SK-N-MC (cell line): ENCODE results near the gene FUCA1.

Source experiments
- DNase-seq: peaks from one replicate; pipeline ENCODE4 v3.0.0-alpha.2; 2011; ENCODE audit warnings: low read depth, low spot score
- H3K27ac ChIP-seq: fragments of 200-600 bp; sonication (generic); 2 replicates; pipeline ENCODE4 v1.5.1; 2016; ENCODE audit warnings: mixed run types
- H3K36me3 ChIP-seq: fragments of 200-600 bp; sonication (generic); 2 replicates; pipeline ENCODE4 v1.6.1; 2017; ENCODE audit warnings: antibody characterized with exemption, low read length, mixed read lengths; ENCODE audit not compliant: insufficient read depth
- H3K4me3 ChIP-seq: fragments of 200-600 bp; sonication (generic); 2 replicates; pipeline ENCODE4 v1.5.1; 2016
- H3K9ac ChIP-seq: fragments of 200-600 bp; sonication (generic); 2 replicates; pipeline ENCODE4 v1.8.0; 2017; ENCODE audit warnings: mixed run types, mixed read lengths; ENCODE audit not compliant: insufficient read length
- H3K9me3 ChIP-seq: fragments of 200-600 bp; sonication (generic); 2 replicates; pipeline ENCODE4 v1.6.1; 2017; ENCODE audit warnings: low read depth, mild to moderate bottlenecking, antibody characterized with exemption, low read length, moderate library complexity, mixed read lengths
- EZH2 ChIP-seq: fragments of 200-600 bp; sonication (generic); IDR thresholded peaks from one replicate; pipeline ENCODE4 v1.6.1; 2017; ENCODE audit warnings: antibody characterized with exemption
- FOXP2 ChIP-seq: optimal IDR thresholded peaks from 2 replicates; pipeline ENCODE3; 2011; ENCODE audit warnings: mild to moderate bottlenecking, moderate library complexity; ENCODE audit not compliant: insufficient read depth; ENCODE audit errors: extremely low read length, control extremely low read depth
- POLR2AphosphoS5 ChIP-seq: IDR thresholded peaks from 2 replicates; pipeline ENCODE4 v1.6.1; 2012; ENCODE audit warnings: mild to moderate bottlenecking, low read depth, low read length, borderline replicate concordance

FUCA1 gene

GRCh38 chr1:23823767-23824166 lies 44.3 kb downstream of the FUCA1 start:
- DNase-seq: no peak
- no peak overlapping the region for H3K4me3 ChIP-seq
- no peaks in the 10 kb centered on the region for H3K9me3 ChIP-seq
- H3K9ac ChIP-seq: no peak overlapping the region
- no peak overlapping the region for H3K27ac ChIP-seq
- TF ChIP-seq EZH2 (no peak), POLR2AphosphoS5 (no peak)
- H3K36me3 ChIP-seq: no peaks in the 10 kb centered on the region

DNA sequence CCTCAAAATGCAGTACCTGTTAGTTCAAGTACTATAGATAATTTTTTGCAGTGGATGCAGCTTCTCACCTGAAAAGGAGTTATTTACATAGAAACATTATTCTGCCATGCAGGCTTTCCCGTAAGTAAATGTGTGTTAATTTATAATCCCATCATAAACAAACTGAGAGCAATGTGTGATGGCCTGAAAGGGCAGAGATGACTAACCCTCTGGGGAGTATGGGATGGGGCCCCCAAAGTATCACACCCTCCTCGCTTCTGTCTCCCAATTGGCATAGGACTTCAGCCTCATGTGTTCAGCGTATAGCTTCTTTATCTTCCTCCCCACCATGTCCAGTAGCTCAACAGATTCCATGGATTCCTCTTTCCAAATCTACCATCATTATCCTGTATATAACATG lies 50.5 kb downstream of the FUCA1 start:
- Histone ChIP-seq H3K27ac (no peak overlapping the region), H3K36me3 (peaks cover 10% of the 10 kb centered on the region; the same call in 1 of the 2 replicates), H3K9ac (no peak overlapping the region), H3K9me3 (no peaks in the 10 kb centered on the region), H3K4me3 (no peak overlapping the region)
- no peak for TF ChIP-seq POLR2AphosphoS5
- no peak for TF ChIP-seq FOXP2
- no peak for TF ChIP-seq EZH2
- no peak for DNase-seq

DNA sequence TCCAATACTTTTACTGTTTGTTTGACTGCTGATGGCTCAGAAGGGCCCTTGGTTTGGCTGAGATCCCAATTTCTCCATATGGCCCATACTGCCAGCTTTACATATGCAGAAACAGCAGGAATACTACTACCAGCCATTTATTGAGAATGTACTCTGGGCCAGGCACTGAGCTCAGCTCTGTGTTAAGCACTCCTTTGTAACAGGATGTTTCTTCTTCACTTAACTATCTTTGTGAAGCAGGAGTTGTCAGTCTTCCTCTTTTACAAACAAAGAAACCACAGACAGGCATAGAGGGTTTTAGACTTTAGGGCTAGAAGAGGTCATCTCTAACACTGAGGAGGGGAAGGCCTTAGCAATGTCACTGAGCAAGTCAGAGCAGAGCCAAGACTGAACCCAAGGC lies 51.2 kb downstream of the FUCA1 start:
- H3K9ac ChIP-seq: no peak overlapping the region
- no peak for DNase-seq
- peaks cover 10% of the 10 kb centered on the region; the same call in 1 of the 2 replicates for H3K36me3 ChIP-seq
- TF ChIP-seq EZH2 (no peak), FOXP2 (no peak), POLR2AphosphoS5 (no peak)
- no peak overlapping the region for H3K4me3 ChIP-seq
- no peak overlapping the region for H3K27ac ChIP-seq
- no peaks in the 10 kb centered on the region for H3K9me3 ChIP-seq

GRCh38 chr1:23816361-23816760 lies 51.7 kb downstream of the FUCA1 start:
- Histone ChIP-seq H3K4me3 (no peak overlapping the region), H3K9me3 (no peaks in the 10 kb centered on the region), H3K9ac (no peak overlapping the region), H3K36me3 (peaks cover 10% of the 10 kb centered on the region; the same call in 1 of the 2 replicates), H3K27ac (no peak overlapping the region)
- no peak for DNase-seq
- TF ChIP-seq EZH2 (no peak), FOXP2 (no peak), POLR2AphosphoS5 (no peak)

DNA sequence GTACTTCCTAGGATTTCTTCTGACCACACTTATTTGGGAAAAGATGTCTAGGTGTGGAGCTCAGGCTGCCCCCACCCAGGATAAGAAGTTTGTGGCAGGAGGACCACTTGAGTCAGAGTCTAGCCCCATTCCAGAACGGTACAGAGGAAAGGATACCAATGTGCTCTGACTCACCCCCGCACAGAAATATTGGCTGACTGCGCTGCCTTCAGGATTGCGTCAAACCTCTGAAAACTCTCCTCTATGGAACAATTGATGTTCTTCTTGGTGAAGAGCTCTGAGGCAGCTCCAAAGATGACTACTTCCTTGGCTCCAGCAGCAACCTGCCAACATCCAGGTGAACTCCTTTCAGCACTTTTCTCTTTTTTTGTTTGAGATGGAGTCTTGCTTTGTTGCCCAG lies 54.1 kb downstream of the FUCA1 start:
- TF ChIP-seq FOXP2 (no peak), POLR2AphosphoS5 (no peak), EZH2 (no peak)
- H3K36me3 ChIP-seq: peaks cover 10% of the 10 kb centered on the region; the same call in 1 of the 2 replicates
- H3K27ac ChIP-seq: no peak overlapping the region
- no peaks in the 10 kb centered on the region for H3K9me3 ChIP-seq
- no peak overlapping the region for H3K9ac ChIP-seq
- DNase-seq: no peak
- H3K4me3 ChIP-seq: no peak overlapping the region

- no peak overlapping the region for H3K9ac ChIP-seq
Measured at GRCh38 chr1:23810818-23811540, 57.1 kb downstream of the FUCA1 start.

GRCh38 chr1:23809751-23810171 lies 58.3 kb downstream of the FUCA1 start:
- TF ChIP-seq EZH2 (no peak), POLR2AphosphoS5 (no peak), FOXP2 (no peak)
- Histone ChIP-seq H3K9me3 (no peaks in the 10 kb centered on the region), H3K27ac (no peak overlapping the region), H3K4me3 (no peak overlapping the region), H3K36me3 (no peaks in the 10 kb centered on the region), H3K9ac (no peak overlapping the region)
- DNase-seq: no peak

More at GRCh38 chr1:23810818-23811540, 57.1 kb downstream of the FUCA1 start:
- no peak for DNase-seq
- TF ChIP-seq FOXP2 (no peak), EZH2 (no peak), POLR2AphosphoS5 (no peak)
- H3K4me3 ChIP-seq: no peak overlapping the region
- no peaks in the 10 kb centered on the region; the same call in 1 of the 2 replicates for H3K36me3 ChIP-seq
- H3K27ac ChIP-seq: no peak overlapping the region
- H3K9me3 ChIP-seq: no peaks in the 10 kb centered on the region

- Histone ChIP-seq H3K9ac (no peak overlapping the region), H3K9me3 (no peaks in the 10 kb centered on the region), H3K4me3 (no peak overlapping the region), H3K36me3 (no peaks in the 10 kb centered on the region), H3K27ac (no peak overlapping the region)
- no peak for DNase-seq
- no peak for TF ChIP-seq POLR2AphosphoS5
- TF ChIP-seq FOXP2: no peak
- TF ChIP-seq EZH2: no peak
Measured at GRCh38 chr1:23807453-23807852, 60.6 kb downstream of the FUCA1 start.

DNA sequence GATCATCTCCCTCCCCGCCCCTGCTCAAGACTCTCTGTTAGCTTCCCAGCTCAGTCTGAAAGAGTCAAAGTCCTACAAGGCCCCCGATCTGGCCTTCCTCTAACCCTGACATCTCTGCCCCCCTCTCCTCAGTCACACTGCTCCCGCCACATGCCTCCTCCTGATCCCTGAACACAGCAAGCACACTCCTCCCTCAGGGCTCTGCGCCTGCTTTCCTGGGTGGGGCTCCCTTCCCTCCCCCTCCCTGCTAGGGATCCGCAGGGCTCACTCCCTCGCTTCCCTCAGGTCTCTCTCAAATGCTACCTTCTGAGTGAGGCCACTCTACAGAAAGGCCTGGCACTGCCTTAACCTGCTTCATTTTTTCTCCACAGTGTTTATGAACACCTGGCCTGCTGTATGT lies 61.8 kb downstream of the FUCA1 start:
- DNase-seq: no peak
- TF ChIP-seq POLR2AphosphoS5: no peak
- TF ChIP-seq FOXP2: no peak
- no peak for TF ChIP-seq EZH2
- Histone ChIP-seq H3K9me3 (no peaks in the 10 kb centered on the region), H3K36me3 (no peaks in the 10 kb centered on the region), H3K9ac (no peak overlapping the region), H3K27ac (no peak overlapping the region), H3K4me3 (no peak overlapping the region)
